ENCODE data around the gene C6orf47.

Gene C6orf47

GRCh38 chr6:31680226-31681134 lies 19.9 kb upstream of the C6orf47 start, which contains the start of gene LY6G5C:
Gene LY6G5C (minus strand): TSS chr6:31681067. CDS start chr6:31680373, 694 bp downstream.
- TF ChIP-seq ZNF8 (CRISPR knock-in tag; IDR thresholded peaks at IDR 0.05) = no peak
- TF ChIP-seq ZC3H10 (CRISPR knock-in tag; IDR thresholded peaks at IDR 0.05) = no peak
- no peak for TF ChIP-seq POU6F1 (CRISPR knock-in tag; IDR thresholded peaks at IDR 0.05; ENCODE audit: borderline replicate concordance, low read depth)
- TF ChIP-seq ESRRG (CRISPR knock-in tag; IDR thresholded peaks at IDR 0.05) = no peak
- TF ChIP-seq CSDC2 (CRISPR knock-in tag; IDR thresholded peaks at IDR 0.05) = no peak
- no peak for TF ChIP-seq RARB (CRISPR knock-in tag; IDR thresholded peaks at IDR 0.05)
- no peak for TF ChIP-seq ZNF565 (CRISPR knock-in tag; conservative IDR thresholded peaks at IDR 0.05; ENCODE audit: low read depth)
- no peak for TF ChIP-seq ZNF70 (CRISPR knock-in tag; IDR thresholded peaks at IDR 0.05)
- TF ChIP-seq ARNTL (CRISPR knock-in tag; IDR thresholded peaks at IDR 0.05; ENCODE audit: borderline replicate concordance, low read depth) = no peak
- no peak for TF ChIP-seq PATZ1 (CRISPR knock-in tag; IDR thresholded peaks at IDR 0.05; ENCODE audit: borderline replicate concordance)
- TF ChIP-seq SNAI2 (CRISPR knock-in tag; IDR thresholded peaks at IDR 0.05) = no peak
- no peak for TF ChIP-seq OSR1 (CRISPR knock-in tag; IDR thresholded peaks at IDR 0.05)
- TF ChIP-seq PPARA (CRISPR knock-in tag; IDR thresholded peaks at IDR 0.05; ENCODE audit: borderline replicate concordance) = no peak
- no peak for TF ChIP-seq BACH2 (CRISPR knock-in tag; IDR thresholded peaks at IDR 0.05; ENCODE audit: borderline replicate concordance)
- no peak for TF ChIP-seq GLIS3 (CRISPR knock-in tag; IDR thresholded peaks at IDR 0.05)
- TF ChIP-seq TOX (CRISPR knock-in tag; IDR thresholded peaks at IDR 0.05; ENCODE audit: borderline replicate concordance) = no peak
- no peak for TF ChIP-seq CSRNP3 (CRISPR knock-in tag; IDR thresholded peaks at IDR 0.05)
- TF ChIP-seq ZFP30 (CRISPR knock-in tag; IDR thresholded peaks at IDR 0.05) = no peak
- TF ChIP-seq TCF4 (CRISPR knock-in tag; IDR thresholded peaks at IDR 0.05; ENCODE audit: borderline replicate concordance) = no peak
- TF ChIP-seq CREB5 (CRISPR knock-in tag; IDR thresholded peaks at IDR 0.05; ENCODE audit: low read depth) = no peak
- peak; percentile 92 for ATAC-seq

- TF ChIP-seq ZFP30 (CRISPR knock-in tag; IDR thresholded peaks at IDR 0.05) = no peak
- no peak for ATAC-seq
Observed at GRCh38 chr6:31677955-31678354, 17.4 kb upstream of the C6orf47 start.

GRCh38 chr6:31676904-31677303 lies 16.3 kb upstream of the C6orf47 start:
- TF ChIP-seq GLIS3 (CRISPR knock-in tag; IDR thresholded peaks at IDR 0.05) (no peak), OSR1 (CRISPR knock-in tag; IDR thresholded peaks at IDR 0.05) (no peak)
- no peak for ATAC-seq

- no peak for ATAC-seq
- TF ChIP-seq TSHZ2 (CRISPR knock-in tag; IDR thresholded peaks at IDR 0.05) (no peak), ESRRG (CRISPR knock-in tag; IDR thresholded peaks at IDR 0.05) (no peak), CSDC2 (CRISPR knock-in tag; IDR thresholded peaks at IDR 0.05) (no peak), TCF4 (CRISPR knock-in tag; IDR thresholded peaks at IDR 0.05; ENCODE audit: borderline replicate concordance) (no peak), PPARA (CRISPR knock-in tag; IDR thresholded peaks at IDR 0.05; ENCODE audit: borderline replicate concordance) (no peak), ZC3H10 (CRISPR knock-in tag; IDR thresholded peaks at IDR 0.05) (no peak), PATZ1 (CRISPR knock-in tag; IDR thresholded peaks at IDR 0.05; ENCODE audit: borderline replicate concordance) (no peak), ZNF8 (CRISPR knock-in tag; IDR thresholded peaks at IDR 0.05) (no peak), POU6F1 (CRISPR knock-in tag; IDR thresholded peaks at IDR 0.05; ENCODE audit: borderline replicate concordance, low read depth) (no peak), OSR1 (CRISPR knock-in tag; IDR thresholded peaks at IDR 0.05) (no peak)
Observed at GRCh38 chr6:31676322-31676903, 15.8 kb upstream of the C6orf47 start.

Measured in SK-N-SH treated with all-trans-retinoic acid at 6 μM for 48 hours (cell line).